K562 (cell line): Measurements from ENCODE around the gene CCDC136. TPM values are rescaled to one million over a fixed set of nuclear protein-coding genes. Genes with fewer than 3 reads are reported as not detected.

ENCODE experiments used
- ATAC-seq: fragments of 200-7000 bp; cut with Tn5 transposase; 3 replicates; pipeline ENCODE4 v1.9.1; 2020; ENCODE audit warnings: moderate library complexity
- BruUV-seq: library from RNA; stranded (reverse); fragments of 400-500 nt; replicated peaks from 2 replicates; lab custom pipeline; 2021; lab: Mats Ljungman, UMichigan
- CTCF ChIA-PET: fragments of 300-600 bp; formaldehyde crosslinking; extraction: SDS; loops from one replicate; lab custom pipeline; 2021; ENCODE audit warnings: low intra/inter-chr PET ratio; lab: Yijun Ruan, JAX
- POLR2A ChIA-PET: fragments of 300-600, 350-650 bp; sonication (Branson Sonifier 250); formaldehyde crosslinking; extraction: SDS; loops from one replicate; lab custom pipeline; 2021; ENCODE audit warnings: antibody characterized with exemption, inconsistent platforms; lab: Yijun Ruan, JAX
- DNase-seq, 4 experiments: peaks; one replicate each; pipeline versions ENCODE4 v3.0.0 to v3.0.0-alpha.2; 2011 to 2018; ENCODE audit warnings: low spot score in 3 of 4, mixed read lengths in 3 of 4; ENCODE audit errors: extremely low read depth in 1 of 4
- FAIRE-seq: peaks from 2 replicates; lab custom pipeline; 2011; peaks lifted over from hg19 to GRCh38; lab: Jason Lieb, UNC
- H2AFZ ChIP-seq: 2 replicates; pipeline ENCODE4 v1.6.0; 2011; ENCODE audit warnings: low read depth, low read length, control low read depth, inconsistent platforms
- H3K27ac ChIP-seq: fragments of 200-600 bp; 3 replicates; pipeline ENCODE4 v1.8.0; 2011; ENCODE audit warnings: low read depth, mild to moderate bottlenecking, control low read depth, inconsistent platforms, low read length, moderate library complexity, mixed read lengths; ENCODE audit errors: extremely low read depth
- H3K27me3 ChIP-seq, 2 experiments: fragments of 300-600 bp in 1 of 2; 2 replicates in 1 of 2; 3 replicates in 1 of 2; pipeline versions ENCODE4 v1.6.0 to v1.8.0; 2011; ENCODE audit warnings: inconsistent platforms in 2 of 2, low read length in 2 of 2, mild to moderate bottlenecking in 1 of 2, mixed read lengths in 1 of 2, moderate library complexity in 1 of 2; ENCODE audit not compliant: control insufficient read depth in 2 of 2, insufficient read depth in 2 of 2
- H3K36me3 ChIP-seq: fragments of 300-600 bp; 3 replicates; pipeline ENCODE4 v1.8.0; 2011; ENCODE audit warnings: mild to moderate bottlenecking, low read length, inconsistent platforms; ENCODE audit not compliant: control insufficient read depth, insufficient read depth
- H3K4me1 ChIP-seq, 2 experiments: fragments of 200-600 bp in 1 of 2; replicated peaks in 1 of 2; 2 replicates in 1 of 2; 3 replicates in 1 of 2; pipeline versions ENCODE4 v1.5.1 to v1.8.0; 2011; ENCODE audit warnings: inconsistent platforms in 2 of 2, low read length in 2 of 2, mild to moderate bottlenecking in 1 of 2, mixed read lengths in 1 of 2, moderate library complexity in 1 of 2; ENCODE audit not compliant: control insufficient read depth in 2 of 2, insufficient read depth in 2 of 2
- H3K4me2 ChIP-seq: 2 replicates; pipeline ENCODE4 v1.6.1; 2011; ENCODE audit warnings: low read length, control low read depth, inconsistent platforms, mixed read lengths; ENCODE audit not compliant: insufficient read depth
- H3K4me3 ChIP-seq: fragments of 200-600 bp; sonication (generic), shearing (Covaris generic); 2 replicates; pipeline ENCODE4 v1.5.1; 2016; ENCODE audit warnings: control low read depth, inconsistent platforms
- H3K79me2 ChIP-seq: fragments of 200-600 bp; 3 replicates; pipeline ENCODE4 v1.8.0; 2011; ENCODE audit warnings: low read length, inconsistent platforms; ENCODE audit not compliant: control insufficient read depth, insufficient read depth
- H3K9ac ChIP-seq, 2 experiments: 2 replicates each; pipeline versions ENCODE4 v1.6.0 to v1.6.1; 2011; ENCODE audit warnings: low read depth in 2 of 2, low read length in 2 of 2, control low read depth in 1 of 2, inconsistent platforms in 1 of 2, mild to moderate bottlenecking in 1 of 2, mixed read lengths in 1 of 2; ENCODE audit not compliant: insufficient read depth in 1 of 2
- H3K9me1 ChIP-seq: one replicate; pipeline ENCODE4 v1.6.0; 2011; ENCODE audit warnings: inconsistent platforms, mild to moderate bottlenecking, low read length, moderate library complexity; ENCODE audit not compliant: control insufficient read depth, insufficient read depth
- H3K9me3 ChIP-seq: replicated peaks from 2 replicates; pipeline ENCODE4 v1.5.1; 2011; ENCODE audit warnings: low read depth, low read length, inconsistent platforms; ENCODE audit not compliant: control insufficient read depth, insufficient read depth
- H4K20me1 ChIP-seq: replicated peaks from 2 replicates; pipeline ENCODE4 v1.6.1; 2011; ENCODE audit warnings: low read length, inconsistent platforms, mixed read lengths; ENCODE audit not compliant: control insufficient read depth, insufficient read depth
- EHMT2 ChIP-seq: fragments of 450-650 bp; IDR thresholded peaks from 2 replicates; pipeline ENCODE4 v1.6.1; 2018; ENCODE audit warnings: antibody characterized with exemption
- ELF4 ChIP-seq: fragments of 450-650 bp; formaldehyde crosslinking; IDR thresholded peaks from 2 replicates; pipeline ENCODE4 v1.4.0; 2022; ENCODE audit warnings: missing genetic modification characterization
- HDAC1 ChIP-seq, 2 experiments: fragments of 450-650 bp; IDR thresholded peaks; 2 replicates each; pipeline ENCODE4 v1.6.1; 2016 to 2017; ENCODE audit warnings: inconsistent platforms in 1 of 2, mild to moderate bottlenecking in 1 of 2, moderate library complexity in 1 of 2
- NFIC ChIP-seq: fragments of 450-650 bp; IDR thresholded peaks from 2 replicates; pipeline ENCODE4 v1.6.1; 2017; ENCODE audit warnings: mild to moderate bottlenecking, inconsistent platforms
- POLR2B ChIP-seq: fragments of 450-650 bp; IDR thresholded peaks from 2 replicates; pipeline ENCODE4 v1.6.1; 2018; ENCODE audit warnings: low read depth; ENCODE audit not compliant: partially characterized antibody
- SUPT5H ChIP-seq: fragments of 450-650 bp; IDR thresholded peaks from 2 replicates; pipeline ENCODE4 v1.6.1; 2016
- ZNF41 ChIP-seq: fragments of 250-450 bp; sonication (Bioruptor Pico); conservative IDR thresholded peaks from 2 replicates; pipeline ENCODE4 v1.4.0; 2020; ENCODE audit warnings: mild to moderate bottlenecking
- ZNF695 ChIP-seq: fragments of 450-650 bp; formaldehyde crosslinking; IDR thresholded peaks from 2 replicates; pipeline ENCODE4 v1.4.0; 2020; ENCODE audit warnings: mild to moderate bottlenecking, moderate library complexity
- WGBS: fragments of 100-300 bp; shearing (Covaris generic); methylation state at CpG from one replicate; pipeline ENCODE4 v1.1.6; 2016; ENCODE audit warnings: low coverage, mixed read lengths; ENCODE audit not compliant: insufficient coverage; ENCODE audit errors: missing lambda C conversion rate; 5-methylcytosine and 5-hydroxymethylcytosine counted together
- in situ Hi-C: fragments of 300-500 bp; cut with MboI; formaldehyde crosslinking; loops from 4 replicates; pipeline ENCODE4 v1.15.0; 2018; ENCODE audit warnings: inconsistent platforms, mixed read lengths
- intact Hi-C: fragments of 100-400 bp; cut with micrococcal nuclease; formaldehyde crosslinking; loops from 2 replicates; pipeline ENCODE4 v1.14.2; 2022
- polyA plus RNA-seq, 8 experiments: library from polyadenylated mRNA; depleted of rRNA in 4 of 8; stranded (reverse) in 5 of 8; unstranded in 3 of 8; fragments of >200 nt; fragmentation: Nextera tagmentation in 2 of 8; fragmentation: Illumina TruSeq in 1 of 8; extraction: Ambion mirVana in 2 of 8; extraction: Trizol in 1 of 8; gene quantifications; 2 replicates each; pipeline versions ENCODE4 v1.2.1 to v1.2.3, GENCODE V29; 2011 to 2014; ENCODE audit warnings: inconsistent platforms in 1 of 8, missing spikeins in 1 of 8
- total RNA-seq, 7 experiments: library from RNA; depleted of rRNA in 6 of 7; stranded (reverse); fragments of >200 nt in 6 of 7; fragmentation: Illumina TruSeq in 2 of 7; extraction: Trizol in 2 of 7; gene quantifications; 2 replicates each; pipeline versions ENCODE4 v1.2.1 to v1.2.3, GENCODE V29; 2011 to 2021; ENCODE audit warnings: low replicate concordance in 1 of 7
- TF ChIP-seq, protein P1 (sequence below): fragments of 450-650 bp; formaldehyde crosslinking; IDR thresholded peaks from 2 replicates; pipeline ENCODE4 v1.4.0; 2022; ENCODE audit warnings: missing genetic modification characterization
- TF ChIP-seq, protein P2 (sequence below): fragments of 450-650 bp; IDR thresholded peaks from 2 replicates; pipeline ENCODE4 v1.6.1; 2016

CCDC136 gene
- total and polyA plus RNA-seq, 9 of the 15 experiments (the other 6 are each of a cell fraction or from before 2014, with no cell fraction given), result 2.4 to 40.8 (median 26.5) TPM

DNA sequence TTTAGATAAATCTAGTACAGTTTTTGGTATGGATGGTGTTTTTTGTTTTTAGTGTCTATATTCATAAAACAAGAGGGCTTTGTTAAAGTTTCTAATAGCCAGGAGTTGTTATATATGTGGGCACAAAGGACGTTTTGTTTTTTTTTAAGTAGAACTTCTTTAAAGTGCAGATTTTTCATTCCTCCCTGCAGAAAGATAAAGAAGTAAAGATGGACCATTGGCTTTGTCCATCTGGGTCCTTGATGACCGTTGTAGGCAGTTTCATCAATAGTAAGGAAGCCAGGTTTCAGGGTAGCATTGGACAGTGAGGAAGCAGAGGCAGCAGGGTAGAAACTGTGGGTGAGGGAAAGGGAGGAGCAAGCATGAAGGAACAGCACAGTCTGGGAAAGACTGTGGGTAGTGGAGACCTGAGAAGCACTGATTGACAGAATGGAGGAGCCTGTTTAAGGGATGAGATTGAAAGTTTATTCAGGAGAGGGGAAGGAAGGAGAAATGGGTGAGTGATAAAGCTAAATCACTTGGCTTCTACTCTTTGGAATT, 47.3 kb upstream of the CCDC136 start:
- Histone ChIP-seq H3K27me3 (no peaks in the 10 kb centered on the region), H3K36me3 (peaks cover 86% of the 10 kb centered on the region), H3K9me3 (no peaks in the 10 kb centered on the region), H3K4me1 (peaks cover 10 to 46% of the 10 kb centered on the region in 2 experiments), H3K9ac (no peak overlapping the region; a peak in 1 of 4 replicates), H3K4me2 (no peak overlapping the region; the same call in 1 of the 2 replicates), H3K27ac (no peak overlapping the region), H3K79me2 (peaks cover 100% of the 10 kb centered on the region), H4K20me1 (peaks cover 77% of the 10 kb centered on the region), H3K4me3 (no peak overlapping the region), H3K9me1 (peaks cover 5% of the 10 kb centered on the region), H2AFZ (no peak overlapping the region)
- DNase-seq, result no peak
- no TSS peak for BruUV-seq
- TF ChIP-seq EHMT2 (peak; percentile 11; the same call in 1 of the 2 replicates), HDAC1 (IDR thresholded peaks at IDR 0.05) (peak in 1 of 2 experiments; percentile 34; a peak in 1 of 4 replicates), ZNF41 (no peak), ZNF695 (CRISPR knock-in tag) (no peak), ELF4 (CRISPR knock-in tag) (0 out of 2 replicates have a peak, but pooled peaks have one; percentile 7), POLR2B (peak; percentile 42), NFIC (0 out of 2 replicates have a peak, but pooled peaks have one; percentile 9), SUPT5H (peak; percentile 47)
- TF ChIP-seq, protein P1, sequence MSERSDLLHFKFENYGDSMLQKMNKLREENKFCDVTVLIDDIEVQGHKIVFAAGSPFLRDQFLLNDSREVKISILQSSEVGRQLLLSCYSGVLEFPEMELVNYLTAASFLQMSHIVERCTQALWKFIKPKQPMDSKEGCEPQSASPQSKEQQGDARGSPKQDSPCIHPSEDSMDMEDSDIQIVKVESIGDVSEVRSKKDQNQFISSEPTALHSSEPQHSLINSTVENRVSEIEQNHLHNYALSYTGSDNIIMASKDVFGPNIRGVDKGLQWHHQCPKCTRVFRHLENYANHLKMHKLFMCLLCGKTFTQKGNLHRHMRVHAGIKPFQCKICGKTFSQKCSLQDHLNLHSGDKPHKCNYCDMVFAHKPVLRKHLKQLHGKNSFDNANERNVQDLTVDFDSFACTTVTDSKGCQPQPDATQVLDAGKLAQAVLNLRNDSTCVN (CRISPR knock-in tag), result 0 out of 2 replicates have a peak, but pooled peaks have one; percentile 31
- TF ChIP-seq, protein P2, sequence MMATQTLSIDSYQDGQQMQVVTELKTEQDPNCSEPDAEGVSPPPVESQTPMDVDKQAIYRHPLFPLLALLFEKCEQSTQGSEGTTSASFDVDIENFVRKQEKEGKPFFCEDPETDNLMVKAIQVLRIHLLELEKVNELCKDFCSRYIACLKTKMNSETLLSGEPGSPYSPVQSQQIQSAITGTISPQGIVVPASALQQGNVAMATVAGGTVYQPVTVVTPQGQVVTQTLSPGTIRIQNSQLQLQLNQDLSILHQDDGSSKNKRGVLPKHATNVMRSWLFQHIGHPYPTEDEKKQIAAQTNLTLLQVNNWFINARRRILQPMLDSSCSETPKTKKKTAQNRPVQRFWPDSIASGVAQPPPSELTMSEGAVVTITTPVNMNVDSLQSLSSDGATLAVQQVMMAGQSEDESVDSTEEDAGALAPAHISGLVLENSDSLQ, result peak; percentile 24; the same call in 1 of the 2 replicates
- no peak for FAIRE-seq
- no peak for ATAC-seq
- intact Hi-C loops, result no loop called here
- in situ Hi-C loops, result no loop called here
- 50% methylated on average over 2 of the region's 2 CpGs for WGBS
- POLR2A ChIA-PET, result interaction anchor here (1.0 kb wide), 1 partner anchor 12 kb away, joined by 3 read pairs; no protein-coding TSS in a partner anchor
- CTCF ChIA-PET, result no interaction called here
